Measurements from ENCODE around the gene SPSB2.

- TF ChIP-seq CTCF (conservative IDR thresholded peaks at IDR 0.05; ENCODE audit: low read length), result no peak
- TF ChIP-seq EZH2phosphoT487 (IDR thresholded peaks at IDR 0.05; ENCODE audit: borderline replicate concordance), result no peak
Measured at GRCh38 chr12:6866163-6866919, 6.8 kb downstream of the SPSB2 start.
